Thoracic aorta (tissue), 2 donors: ENCODE measurements around the gene PLEK. TPM values are rescaled to one million over a fixed set of nuclear protein-coding genes. Genes with fewer than 3 reads are reported as not detected.

Experiments
- ATAC-seq: fragments of 150-250 bp; one replicate; pipeline ENCODE4 v1.8.0; 2017; ENCODE audit warnings: low read depth; ENCODE audit not compliant: insufficient number of reproducible peaks, low FRiP score
- DNase-seq: peaks from one replicate; pipeline ENCODE4 v3.0.0-alpha.2; 2020; ENCODE audit warnings: low spot score
- H3K27ac ChIP-seq, 2 donors: fragments of 200-600 bp; sonication (generic); 1 replicate in 1 of 2; 2 replicates in 1 of 2; pipeline ENCODE4 v1.5.1; 2016; ENCODE audit warnings: mild to moderate bottlenecking in 2 of 2, moderate library complexity in 2 of 2
- H3K27me3 ChIP-seq: fragments of 200-600 bp; sonication (generic); replicated peaks from 2 replicates; pipeline ENCODE4 v1.6.0; 2016; ENCODE audit warnings: mild to moderate bottlenecking; ENCODE audit not compliant: insufficient read depth
- H3K36me3 ChIP-seq: fragments of 200-600 bp; sonication (generic); one replicate; pipeline ENCODE4 v1.5.1; 2016
- H3K4me1 ChIP-seq, 2 donors: fragments of 200-600 bp; sonication (generic); 1 replicate in 1 of 2; 2 replicates in 1 of 2; pipeline versions ENCODE4 v1.5.1 to v1.6.0; 2016; ENCODE audit warnings: low read depth in 2 of 2, mild to moderate bottlenecking in 1 of 2; ENCODE audit not compliant: control insufficient read depth in 1 of 2
- H3K4me3 ChIP-seq: fragments of 200-600 bp; sonication (generic); 2 replicates; pipeline ENCODE4 v1.5.1; 2016; ENCODE audit warnings: mild to moderate bottlenecking
- H3K9me3 ChIP-seq: fragments of 200-600 bp; sonication (generic); 2 replicates; pipeline ENCODE4 v1.5.1; 2016
- total RNA-seq, 2 donors: library from RNA; depleted of rRNA; stranded (reverse); fragments of >200 nt; gene quantifications; one replicate each; pipeline versions ENCODE4 v1.1.0 to v1.2.3, GENCODE V29; 2016
- TF ChIP-seq, protein P1 (sequence below): fragments of 200-600 bp; sonication (generic); IDR thresholded peaks from one replicate; pipeline ENCODE4 v1.5.1; 2019; ENCODE audit warnings: antibody characterized with exemption

PLEK gene
- total RNA-seq, 2 donors from 2014 or later: 16.2 to 20.7 TPM

GRCh38 chr2:68404893-68405799 is 40.1 kb downstream of the PLEK start:
- ATAC-seq: no peak
- Histone ChIP-seq H3K9me3 (no peaks in the 10 kb centered on the region), H3K27me3 (no peaks in the 10 kb centered on the region), H3K4me1 (no peaks in the 10 kb centered on the region), H3K36me3 (no peaks in the 10 kb centered on the region), H3K4me3 (no peak overlapping the region), H3K27ac (no peak overlapping the region)
- TF ChIP-seq, protein P1, sequence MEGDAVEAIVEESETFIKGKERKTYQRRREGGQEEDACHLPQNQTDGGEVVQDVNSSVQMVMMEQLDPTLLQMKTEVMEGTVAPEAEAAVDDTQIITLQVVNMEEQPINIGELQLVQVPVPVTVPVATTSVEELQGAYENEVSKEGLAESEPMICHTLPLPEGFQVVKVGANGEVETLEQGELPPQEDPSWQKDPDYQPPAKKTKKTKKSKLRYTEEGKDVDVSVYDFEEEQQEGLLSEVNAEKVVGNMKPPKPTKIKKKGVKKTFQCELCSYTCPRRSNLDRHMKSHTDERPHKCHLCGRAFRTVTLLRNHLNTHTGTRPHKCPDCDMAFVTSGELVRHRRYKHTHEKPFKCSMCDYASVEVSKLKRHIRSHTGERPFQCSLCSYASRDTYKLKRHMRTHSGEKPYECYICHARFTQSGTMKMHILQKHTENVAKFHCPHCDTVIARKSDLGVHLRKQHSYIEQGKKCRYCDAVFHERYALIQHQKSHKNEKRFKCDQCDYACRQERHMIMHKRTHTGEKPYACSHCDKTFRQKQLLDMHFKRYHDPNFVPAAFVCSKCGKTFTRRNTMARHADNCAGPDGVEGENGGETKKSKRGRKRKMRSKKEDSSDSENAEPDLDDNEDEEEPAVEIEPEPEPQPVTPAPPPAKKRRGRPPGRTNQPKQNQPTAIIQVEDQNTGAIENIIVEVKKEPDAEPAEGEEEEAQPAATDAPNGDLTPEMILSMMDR: no peak
- DNase-seq: no peak

DNA sequence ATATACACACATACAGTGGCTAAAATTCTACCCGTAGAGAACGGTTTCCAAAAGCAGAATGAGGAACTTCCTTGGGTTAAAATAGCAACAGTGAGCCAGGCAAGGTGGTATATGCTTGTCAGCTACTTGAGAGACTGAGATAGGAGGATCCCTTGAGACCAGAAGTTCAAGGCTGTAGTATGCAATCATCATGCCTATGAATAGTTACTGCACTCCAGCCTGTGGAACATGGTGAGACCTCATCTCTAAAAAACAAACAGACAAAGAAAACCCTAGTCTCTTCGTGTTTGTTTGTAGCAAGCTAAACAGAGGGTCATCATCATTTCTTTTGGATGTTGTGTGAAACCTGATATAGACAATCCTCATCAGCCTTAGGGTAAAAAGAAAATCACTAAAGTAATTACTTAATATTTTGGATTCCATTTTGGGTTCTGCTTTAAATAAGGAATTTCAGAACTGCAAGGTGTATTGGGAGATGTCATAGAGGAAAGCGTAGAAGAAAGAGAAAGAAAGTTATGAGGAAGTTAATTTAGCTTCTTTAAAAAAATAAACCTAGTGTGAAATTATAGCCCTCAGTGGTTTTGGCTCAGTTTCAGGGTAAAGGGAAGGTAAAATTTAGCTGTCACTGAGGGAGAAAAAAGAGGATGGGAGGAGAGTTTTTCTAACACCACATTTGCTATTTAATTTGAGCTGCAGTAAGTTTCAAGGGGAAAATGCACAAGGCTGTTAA is 46.5 kb downstream of the PLEK start:
- ATAC-seq (no peak), DNase-seq (no peak)
- no peak overlapping the region for H3K4me3 ChIP-seq
- no peaks in the 10 kb centered on the region for H3K27me3 ChIP-seq
- no peaks in the 10 kb centered on the region for H3K9me3 ChIP-seq
- no peak overlapping the region for H3K27ac ChIP-seq
- H3K36me3 ChIP-seq: no peaks in the 10 kb centered on the region
- H3K4me1 ChIP-seq: no peaks in the 10 kb centered on the region
- TF ChIP-seq, protein P1: no peak

GRCh38 chr2:68412127-68412819 is 47.2 kb downstream of the PLEK start:
- H3K4me3 ChIP-seq: no peak overlapping the region

DNA sequence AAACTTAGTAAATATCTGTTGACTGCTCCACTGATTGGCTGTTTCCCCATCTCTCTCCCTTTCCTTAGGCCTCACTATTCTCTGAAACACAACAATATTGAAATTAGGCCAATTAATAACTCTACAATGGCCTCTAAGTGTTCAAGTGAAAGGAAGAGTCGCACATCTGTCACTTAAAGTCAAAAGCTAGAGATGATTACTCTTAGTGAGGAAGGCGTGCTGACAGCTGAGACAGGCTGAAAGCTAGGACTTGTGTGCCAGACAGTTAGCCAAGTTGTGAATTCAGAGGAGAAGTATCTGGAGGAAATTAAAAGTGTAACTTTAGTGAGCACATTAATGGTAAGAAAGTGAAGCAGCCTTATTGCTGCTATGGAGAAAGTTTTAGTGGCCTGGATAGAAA is 48.4 kb downstream of the PLEK start:
- Histone ChIP-seq H3K9me3 (no peaks in the 10 kb centered on the region), H3K4me1 (no peaks in the 10 kb centered on the region), H3K36me3 (no peaks in the 10 kb centered on the region), H3K27me3 (no peaks in the 10 kb centered on the region), H3K27ac (no peak overlapping the region), H3K4me3 (no peak overlapping the region)
- TF ChIP-seq, protein P1: no peak
- ATAC-seq (no peak), DNase-seq (no peak)

More at GRCh38 chr2:68412127-68412819, 47.2 kb downstream of the PLEK start:
- H3K9me3 ChIP-seq: no peaks in the 10 kb centered on the region
- no peak for DNase-seq
- ATAC-seq: no peak
- H3K36me3 ChIP-seq: no peaks in the 10 kb centered on the region
- TF ChIP-seq, protein P1: no peak
- H3K27ac ChIP-seq: no peak overlapping the region
- no peaks in the 10 kb centered on the region for H3K27me3 ChIP-seq
- H3K4me1 ChIP-seq: no peaks in the 10 kb centered on the region

- H3K9me3 ChIP-seq: no peaks in the 10 kb centered on the region
- no peak for ATAC-seq
- TF ChIP-seq, protein P1: no peak
Observed at GRCh38 chr2:68414452-68414851, 49.4 kb downstream of the PLEK start.

More at GRCh38 chr2:68414452-68414851, 49.4 kb downstream of the PLEK start:
- no peaks in the 10 kb centered on the region for H3K36me3 ChIP-seq
- no peaks in the 10 kb centered on the region for H3K4me1 ChIP-seq
- no peak overlapping the region for H3K4me3 ChIP-seq
- no peak for DNase-seq
- H3K27me3 ChIP-seq: no peaks in the 10 kb centered on the region
- H3K27ac ChIP-seq: no peak overlapping the region
